Measurements from ENCODE around the gene TMEM30B. TPM values are rescaled to one million over a fixed set of nuclear protein-coding genes. Genes with fewer than 3 reads are reported as not detected.

The TMEM30B gene
- total RNA-seq, 1 experiment from 2014 or later = 0.12 TPM

- Histone ChIP-seq H3K4me1 (ENCODE audit: control insufficient read depth in 1 of 2, insufficient read depth in 2 of 2, low read length in 2 of 2) (no peaks in the 10 kb centered on the region), H4K20me1 (ENCODE audit: insufficient read depth) (no peaks in the 10 kb centered on the region), H3K9me3 (ENCODE audit: control insufficient read depth in 1 of 2, insufficient read depth in 1 of 2, low read depth in 1 of 2, low read length in 2 of 2) (peaks cover 7 to 9% of the 10 kb centered on the region in 2 experiments; a peak in 1 of 4 replicates), H3K36me3 (ENCODE audit: control insufficient read depth in 1 of 2, insufficient read depth in 2 of 2, low read length in 2 of 2) (no peaks in the 10 kb centered on the region), H3K9me2 (ENCODE audit: insufficient read depth) (no peaks in the 10 kb centered on the region), H3K4me2 (ENCODE audit: low read length) (no peak overlapping the region), H3K9ac (ENCODE audit: low read length) (no peak overlapping the region), H3K79me2 (ENCODE audit: insufficient read depth, low read length) (no peaks in the 10 kb centered on the region), H3K4me3 (replicated peaks in 1 of 2; ENCODE audit: low read depth in 1 of 2, low read length in 2 of 2) (no peak overlapping the region), H2AFZ (ENCODE audit: low read depth, low read length, poor library complexity, severe bottlenecking) (no peak overlapping the region), H3K27me3 (ENCODE audit: insufficient read depth, low read length) (no peaks in the 10 kb centered on the region), H3K27ac (ENCODE audit: low read depth, low read length) (no peak overlapping the region)
- ChIA-PET POLR2A (no interaction called here), CTCF (interaction anchor here (1.5 kb wide), 1 partner anchor 619 kb away, joined by 4 read pairs; no protein-coding TSS in a partner anchor), RAD21 (ENCODE audit: low non-redundant PET in 1 of 2, low total read pairs in 2 of 2, uncharacterized antibody in 2 of 2, unreplicated experiment in 2 of 2) (no interaction called here)
- intact Hi-C loops (cut with micrococcal nuclease) = no loop called here
- TF ChIP-seq CTCF (IDR thresholded peaks at IDR 0.05 in 2 of 3, conservative IDR thresholded peaks at IDR 0.05 in 1 of 3; ENCODE audit: borderline replicate concordance in 1 of 3, insufficient read depth in 1 of 3, low read depth in 2 of 3, low read length in 2 of 3) (no peak), ZBTB33 (IDR thresholded peaks at IDR 0.05; ENCODE audit: extremely low read depth, insufficient replicate concordance, low read length) (no peak), ELF1 (IDR thresholded peaks at IDR 0.05; ENCODE audit: borderline replicate concordance, low read depth) (no peak), FOSL1 (IDR thresholded peaks at IDR 0.05; ENCODE audit: low read depth) (no peak), JUND (IDR thresholded peaks at IDR 0.05) (no peak), EZH2 (IDR thresholded peaks at IDR 0.05) (no peak)
- no TSS peak for BruUV-seq (replicated peaks)
- ATAC-seq (no peak), DNase-seq (ENCODE audit: low read depth, low spot score) (no peak)
Observed at GRCh38 chr14:61244009-61244408, 37.1 kb downstream of the TMEM30B start.

All from HCT116 (cell line).